HG02938 (cell line): ENCODE results near the gene HRH2.
"Not testable (repeated sequence)": the region's sequence is repeated elsewhere in the genome, so short reads cannot be mapped to it uniquely, and the experiment has no call there.

Experiments
- ATAC-seq: cut with Tn5 transposase; IDR thresholded peaks from one replicate; pipeline ENCODE4 v1.9.1; 2021; ENCODE audit warnings: mild to moderate bottlenecking, moderate library complexity; ENCODE audit not compliant: unreplicated experiment

Gene HRH2

GRCh38 chr5:175738126-175738525, 80.3 kb downstream of the HRH2 start:
- ATAC-seq: no peak

- ATAC-seq: no peak
These were observed 80.8 kb downstream of the HRH2 start for GRCh38 chr5:175738602-175739133.

GRCh38 chr5:175740014-175740413, 82.1 kb downstream of the HRH2 start:
- ATAC-seq: no peak

- ATAC-seq: no peak
These were observed 83.7 kb downstream of the HRH2 start for GRCh38 chr5:175741556-175741955.

- no peak for ATAC-seq
These were observed 84.6 kb downstream of the HRH2 start for GRCh38 chr5:175742290-175742994.

GRCh38 chr5:175743676-175744210, 85.9 kb downstream of the HRH2 start:
- ATAC-seq: no peak

- ATAC-seq: no peak
These were observed 87.3 kb downstream of the HRH2 start for GRCh38 chr5:175745210-175745609.

- ATAC-seq: no peak
These were observed 89.0 kb downstream of the HRH2 start for GRCh38 chr5:175746851-175747250.

- no peak for ATAC-seq
These were observed 89.7 kb downstream of the HRH2 start for GRCh38 chr5:175747539-175748060.

GRCh38 chr5:175748650-175749049, 90.8 kb downstream of the HRH2 start:
- no peak for ATAC-seq

- no peak for ATAC-seq
These were observed 91.7 kb downstream of the HRH2 start for GRCh38 chr5:175749591-175749990.

- no peak for ATAC-seq
These were observed 92.7 kb downstream of the HRH2 start for GRCh38 chr5:175750511-175750931.

GRCh38 chr5:175751369-175751768, 93.5 kb downstream of the HRH2 start:
- no peak for ATAC-seq

- ATAC-seq: no peak
These were observed 95.1 kb downstream of the HRH2 start for GRCh38 chr5:175752826-175753535.

GRCh38 chr5:175753536-175754402, 95.9 kb downstream of the HRH2 start:
- ATAC-seq: no peak

- ATAC-seq: not testable (repeated sequence)
These were observed 102.1 kb downstream of the HRH2 start for GRCh38 chr5:175759991-175760390.
